SK-N-MC (cell line): ENCODE measurements around the gene HSPBP1.

Experiments used
- DNase-seq: peaks from one replicate; pipeline ENCODE4 v3.0.0-alpha.2; 2011; ENCODE audit warnings: low read depth, low spot score
- H3K27ac ChIP-seq: fragments of 200-600 bp; sonication (generic); 2 replicates; pipeline ENCODE4 v1.5.1; 2016; ENCODE audit warnings: mixed run types
- H3K36me3 ChIP-seq: fragments of 200-600 bp; sonication (generic); 2 replicates; pipeline ENCODE4 v1.6.1; 2017; ENCODE audit warnings: antibody characterized with exemption, low read length, mixed read lengths; ENCODE audit not compliant: insufficient read depth
- H3K4me3 ChIP-seq: fragments of 200-600 bp; sonication (generic); 2 replicates; pipeline ENCODE4 v1.5.1; 2016
- H3K9ac ChIP-seq: fragments of 200-600 bp; sonication (generic); 2 replicates; pipeline ENCODE4 v1.8.0; 2017; ENCODE audit warnings: mixed run types, mixed read lengths; ENCODE audit not compliant: insufficient read length
- H3K9me3 ChIP-seq: fragments of 200-600 bp; sonication (generic); 2 replicates; pipeline ENCODE4 v1.6.1; 2017; ENCODE audit warnings: low read depth, mild to moderate bottlenecking, antibody characterized with exemption, low read length, moderate library complexity, mixed read lengths
- EZH2 ChIP-seq: fragments of 200-600 bp; sonication (generic); IDR thresholded peaks from one replicate; pipeline ENCODE4 v1.6.1; 2017; ENCODE audit warnings: antibody characterized with exemption
- FOXP2 ChIP-seq: optimal IDR thresholded peaks from 2 replicates; pipeline ENCODE3; 2011; ENCODE audit warnings: mild to moderate bottlenecking, moderate library complexity; ENCODE audit not compliant: insufficient read depth; ENCODE audit errors: extremely low read length, control extremely low read depth
- POLR2AphosphoS5 ChIP-seq: IDR thresholded peaks from 2 replicates; pipeline ENCODE4 v1.6.1; 2012; ENCODE audit warnings: mild to moderate bottlenecking, low read depth, low read length, borderline replicate concordance

Gene HSPBP1

DNA sequence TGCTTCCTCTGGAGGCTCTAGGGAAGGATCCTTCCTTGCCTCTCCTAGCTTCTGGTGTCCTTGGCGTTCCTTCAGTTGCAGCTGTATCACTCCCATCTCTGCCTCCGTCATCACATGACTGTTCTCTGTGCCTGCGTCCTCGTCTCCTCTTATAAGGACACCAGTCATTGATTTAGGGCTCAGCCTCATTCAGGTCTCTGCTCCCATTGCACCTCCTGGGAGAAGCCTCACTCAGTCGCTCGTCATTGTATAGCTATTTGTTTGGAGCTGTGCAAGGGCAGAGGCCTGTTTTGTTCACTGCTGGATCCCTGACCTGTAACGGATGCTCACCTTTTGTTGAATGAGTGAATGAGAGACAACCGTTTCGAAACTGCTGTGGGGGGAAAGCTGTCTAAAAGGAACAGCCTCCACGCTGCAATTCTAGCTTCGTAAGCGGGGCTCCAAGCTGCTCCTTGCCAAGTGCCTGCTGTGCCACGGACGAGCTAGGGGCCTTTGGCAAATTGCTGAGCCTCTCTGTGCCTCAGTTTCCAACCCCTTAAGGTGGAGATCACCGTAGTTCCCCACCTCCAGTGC lies 21.1 kb upstream of the HSPBP1 start:
- no peak for DNase-seq
- peaks cover 11% of the 10 kb centered on the region; the same call in 1 of the 2 replicates for H3K36me3 ChIP-seq
- H3K9ac ChIP-seq: no peak overlapping the region
- no peaks in the 10 kb centered on the region for H3K9me3 ChIP-seq
- TF ChIP-seq POLR2AphosphoS5 (no peak), EZH2 (no peak), FOXP2 (no peak)
- H3K27ac ChIP-seq: no peak overlapping the region
- H3K4me3 ChIP-seq: no peak overlapping the region

DNA sequence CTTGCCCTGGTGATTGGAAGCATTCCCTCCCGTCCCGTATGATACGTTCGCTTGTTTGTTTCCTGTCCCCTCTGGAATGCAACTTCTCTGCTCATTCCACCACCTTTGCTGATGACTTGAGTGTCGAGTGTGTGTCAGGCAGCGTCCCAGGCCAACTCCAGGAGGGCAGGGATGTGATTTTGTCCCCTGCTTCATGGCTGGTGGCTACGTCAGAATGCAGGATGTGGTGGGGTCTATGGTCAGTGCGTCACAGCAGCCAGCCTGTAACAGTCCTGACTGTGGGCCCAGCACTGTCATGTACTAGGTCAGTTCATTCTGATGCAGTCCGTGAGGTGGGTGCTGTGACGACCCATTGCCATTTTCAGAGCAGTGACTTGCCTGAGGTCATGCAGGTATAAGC lies 20.1 kb upstream of the HSPBP1 start:
- TF ChIP-seq FOXP2 (no peak), EZH2 (no peak), POLR2AphosphoS5 (no peak)

DNA sequence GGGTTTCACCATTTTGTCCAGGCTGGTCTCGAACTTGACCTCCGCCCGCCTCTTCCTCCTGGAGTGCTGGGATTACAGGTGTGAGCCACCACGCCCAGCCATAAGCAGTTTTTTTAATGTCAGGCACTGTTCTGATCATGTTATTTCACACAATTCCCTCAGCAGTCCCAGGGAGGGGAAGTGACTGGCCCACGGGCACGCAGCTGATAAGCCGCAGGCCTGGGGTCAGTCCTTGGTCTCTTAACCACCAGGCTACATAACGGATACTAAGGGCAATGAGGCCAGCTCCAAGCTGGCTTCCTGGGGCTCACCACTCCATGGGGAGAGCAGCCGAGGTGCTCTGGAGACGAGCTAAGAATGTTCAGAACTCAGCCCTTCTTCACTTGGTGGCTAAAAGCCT lies 17.4 kb upstream of the HSPBP1 start:
- Histone ChIP-seq H3K27ac (no peak overlapping the region), H3K4me3 (no peak overlapping the region), H3K9me3 (no peaks in the 10 kb centered on the region), H3K36me3 (no peaks in the 10 kb centered on the region; the same call in 1 of the 2 replicates), H3K9ac (no peak overlapping the region)
- no peak for TF ChIP-seq EZH2
- no peak for TF ChIP-seq FOXP2
- TF ChIP-seq POLR2AphosphoS5: no peak
- DNase-seq: no peak

More for the DNA sequence above, 20.1 kb upstream of the HSPBP1 start:
- H3K27ac ChIP-seq: no peak overlapping the region
- H3K4me3 ChIP-seq: no peak overlapping the region
- no peak overlapping the region for H3K9ac ChIP-seq
- peaks cover 7% of the 10 kb centered on the region; the same call in 1 of the 2 replicates for H3K36me3 ChIP-seq
- DNase-seq: no peak
- no peaks in the 10 kb centered on the region for H3K9me3 ChIP-seq

DNA sequence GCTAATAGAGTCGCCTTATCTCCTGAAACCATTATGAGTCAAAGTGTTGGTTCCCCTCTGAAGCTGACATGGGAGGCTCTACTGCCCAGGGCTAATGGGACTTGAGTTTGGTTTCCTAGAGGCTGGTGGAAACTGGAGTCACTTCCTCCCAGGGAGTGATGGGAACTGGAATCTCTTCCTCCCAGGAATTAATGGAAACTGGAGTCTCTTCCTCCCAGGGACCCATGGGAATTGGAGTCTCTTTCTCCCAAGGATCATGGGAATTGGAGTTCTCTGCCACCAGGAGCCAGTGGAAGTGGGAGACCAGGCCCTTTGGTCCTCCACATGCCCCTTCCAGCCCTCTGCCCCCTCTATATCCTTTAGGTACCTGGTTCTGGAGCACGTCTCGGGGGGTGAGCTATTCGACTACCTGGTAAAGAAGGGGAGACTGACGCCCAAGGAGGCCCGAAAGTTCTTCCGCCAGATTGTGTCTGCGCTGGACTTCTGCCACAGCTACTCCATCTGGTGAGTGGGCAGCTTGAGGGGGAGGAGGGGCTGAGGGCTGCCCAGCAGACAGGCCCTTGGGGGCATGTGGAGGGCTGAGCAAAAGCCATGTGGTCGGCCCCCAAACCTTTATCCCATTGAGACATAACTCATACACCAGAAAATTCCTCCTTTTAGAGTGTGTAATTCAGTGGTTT lies 9.3 kb upstream of the HSPBP1 start:
- H3K4me3 ChIP-seq: no peak overlapping the region
- H3K9me3 ChIP-seq: no peaks in the 10 kb centered on the region
- H3K36me3 ChIP-seq: no peaks in the 10 kb centered on the region; the same call in 1 of the 2 replicates
- no peak for DNase-seq
- TF ChIP-seq POLR2AphosphoS5: no peak
- TF ChIP-seq EZH2: no peak
- no peak overlapping the region for H3K27ac ChIP-seq
- H3K9ac ChIP-seq: no peak overlapping the region

DNA sequence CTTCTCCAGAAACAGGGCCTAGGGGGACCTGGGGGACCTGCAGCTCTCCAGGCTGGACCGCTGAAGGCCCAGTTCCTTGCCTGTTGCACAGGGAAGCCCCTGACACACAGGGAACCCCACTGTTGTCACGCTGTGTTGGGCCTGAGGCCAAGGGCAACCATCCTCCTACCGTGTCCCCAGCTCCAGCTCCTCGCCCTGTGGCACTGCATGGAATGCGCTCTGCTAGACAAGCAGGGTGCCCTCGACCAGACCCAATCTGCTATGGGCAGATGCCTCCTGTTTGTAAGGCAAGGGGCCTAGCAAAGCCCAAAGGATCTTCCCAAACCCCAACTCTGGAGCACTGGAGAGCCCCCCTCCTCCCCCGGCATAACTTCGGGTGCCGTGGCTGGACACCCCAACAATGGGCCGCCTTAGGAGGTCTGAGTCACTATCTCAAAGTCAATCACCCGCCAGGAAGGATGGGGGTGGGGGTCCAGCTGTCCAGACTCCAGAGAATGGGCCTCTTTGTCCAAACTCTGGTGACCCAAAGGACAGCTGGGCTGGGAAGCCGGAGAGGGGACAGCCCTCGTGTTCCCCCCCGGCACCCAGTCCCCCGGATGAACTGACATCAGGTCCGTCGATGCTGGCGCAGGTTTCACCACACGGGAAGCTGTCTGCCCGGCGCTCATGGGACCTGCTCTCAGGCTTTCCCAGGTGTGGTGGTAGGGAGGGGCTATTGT lies 7.6 kb upstream of the HSPBP1 start:
- Histone ChIP-seq H3K36me3 (no peaks in the 10 kb centered on the region; the same call in 1 of the 2 replicates), H3K9ac (no peak overlapping the region), H3K27ac (no peak overlapping the region), H3K9me3 (no peaks in the 10 kb centered on the region), H3K4me3 (no peak overlapping the region)
- TF ChIP-seq POLR2AphosphoS5 (no peak), FOXP2 (no peak), EZH2 (no peak)
- DNase-seq: no peak

DNA sequence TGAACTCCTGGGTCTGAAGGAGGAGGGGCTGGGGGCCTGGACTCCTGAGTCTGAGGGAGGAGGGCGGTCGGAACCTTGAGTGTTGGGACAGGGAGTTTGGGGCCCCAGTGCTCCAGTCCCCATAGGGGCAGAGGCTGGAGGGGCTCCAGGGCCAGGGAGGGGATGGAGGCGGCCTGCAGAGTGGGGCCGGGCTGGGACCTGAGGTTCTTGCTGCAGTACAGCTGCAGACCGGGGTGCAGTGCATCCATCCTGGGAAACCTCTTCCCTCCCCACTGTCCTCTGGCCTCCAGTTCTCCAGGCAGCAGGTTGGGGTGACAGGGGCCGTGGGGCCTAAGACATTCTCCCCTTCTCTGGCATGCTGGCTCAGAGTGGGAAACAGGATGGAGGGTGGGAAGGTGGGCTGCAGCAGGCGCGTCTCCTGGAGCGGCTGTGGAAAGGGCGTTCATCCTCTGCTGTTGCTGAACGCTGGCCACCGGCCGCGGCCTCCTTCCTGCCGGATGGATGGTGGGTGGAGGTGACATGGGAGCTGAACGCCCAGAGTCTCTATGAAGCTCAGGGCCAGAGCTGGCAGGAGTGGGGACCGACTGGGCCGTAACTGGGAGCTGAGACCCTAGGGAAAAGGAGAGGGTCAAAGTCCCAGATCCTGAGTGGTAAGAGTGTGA lies 5.5 kb upstream of the HSPBP1 start:
- Histone ChIP-seq H3K4me3 (no peak overlapping the region; the same call in 1 of the 2 replicates), H3K9ac (no peak overlapping the region), H3K36me3 (no peaks in the 10 kb centered on the region), H3K27ac (no peak overlapping the region), H3K9me3 (no peaks in the 10 kb centered on the region)
- no peak for DNase-seq
- TF ChIP-seq FOXP2 (no peak), POLR2AphosphoS5 (no peak), EZH2 (no peak)

DNA sequence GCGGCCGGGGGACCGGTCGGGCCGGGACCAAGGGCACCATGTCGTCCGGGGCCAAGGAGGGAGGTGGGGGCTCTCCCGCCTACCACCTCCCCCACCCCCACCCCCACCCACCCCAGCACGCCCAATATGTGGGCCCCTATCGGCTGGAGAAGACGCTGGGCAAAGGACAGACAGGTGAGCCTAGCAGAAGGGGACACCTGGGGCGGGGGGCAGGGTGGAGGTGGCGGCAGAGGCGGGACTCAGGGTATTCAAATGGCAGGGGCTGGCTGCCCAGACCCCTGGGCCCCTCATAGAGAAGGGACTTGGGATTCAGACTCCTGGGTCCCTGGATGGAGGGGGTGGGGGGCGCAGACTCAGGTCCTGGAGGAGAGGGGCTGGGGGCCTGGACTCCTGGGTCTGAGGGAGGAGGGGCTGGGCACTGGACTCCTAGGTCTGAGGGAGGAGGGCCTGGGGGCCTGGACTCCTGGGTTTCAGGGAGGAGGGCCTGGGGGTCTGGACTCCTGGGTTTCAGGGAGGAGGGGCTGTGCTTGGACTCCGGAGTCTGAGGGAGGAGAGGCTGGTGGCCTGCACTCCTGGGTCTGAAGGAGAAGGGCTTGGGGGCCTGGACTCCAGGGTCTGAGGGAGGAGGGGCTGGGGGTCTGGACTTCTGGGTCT lies 4.6 kb upstream of the HSPBP1 start:
- Histone ChIP-seq H3K9me3 (no peaks in the 10 kb centered on the region), H3K36me3 (no peaks in the 10 kb centered on the region), H3K27ac (no peak overlapping the region), H3K9ac (peak overlapping the region; percentile 73), H3K4me3 (peak overlapping the region; percentile 74)
- no peak for DNase-seq
- TF ChIP-seq EZH2 (no peak), POLR2AphosphoS5 (no peak), FOXP2 (no peak)
